Renal cortex interstitium (tissue), 11 donors: ENCODE measurements around the gene PSEN1. TPM values are rescaled to one million over a fixed set of nuclear protein-coding genes. Genes with fewer than 3 reads are reported as not detected.

Source experiments
- DNase-seq, 11 donors: peaks; one replicate each; pipeline ENCODE4 v3.0.0-alpha.2; 2013; ENCODE audit warnings: low read depth in 9 of 11, low spot score in 4 of 11; ENCODE audit errors: extremely low read depth in 1 of 11
- polyA plus RNA-seq, 3 donors: library from polyadenylated mRNA; unstranded; fragments of 120-200 nt; gene quantifications; one replicate each; pipeline ENCODE4 v1.2.1, GENCODE V29; 2013; ENCODE audit not compliant: insufficient read length in 3 of 3

PSEN1 gene
- polyA plus RNA-seq, 3 donors = 67.9 to 74.1 (median 68.4) TPM

DNA sequence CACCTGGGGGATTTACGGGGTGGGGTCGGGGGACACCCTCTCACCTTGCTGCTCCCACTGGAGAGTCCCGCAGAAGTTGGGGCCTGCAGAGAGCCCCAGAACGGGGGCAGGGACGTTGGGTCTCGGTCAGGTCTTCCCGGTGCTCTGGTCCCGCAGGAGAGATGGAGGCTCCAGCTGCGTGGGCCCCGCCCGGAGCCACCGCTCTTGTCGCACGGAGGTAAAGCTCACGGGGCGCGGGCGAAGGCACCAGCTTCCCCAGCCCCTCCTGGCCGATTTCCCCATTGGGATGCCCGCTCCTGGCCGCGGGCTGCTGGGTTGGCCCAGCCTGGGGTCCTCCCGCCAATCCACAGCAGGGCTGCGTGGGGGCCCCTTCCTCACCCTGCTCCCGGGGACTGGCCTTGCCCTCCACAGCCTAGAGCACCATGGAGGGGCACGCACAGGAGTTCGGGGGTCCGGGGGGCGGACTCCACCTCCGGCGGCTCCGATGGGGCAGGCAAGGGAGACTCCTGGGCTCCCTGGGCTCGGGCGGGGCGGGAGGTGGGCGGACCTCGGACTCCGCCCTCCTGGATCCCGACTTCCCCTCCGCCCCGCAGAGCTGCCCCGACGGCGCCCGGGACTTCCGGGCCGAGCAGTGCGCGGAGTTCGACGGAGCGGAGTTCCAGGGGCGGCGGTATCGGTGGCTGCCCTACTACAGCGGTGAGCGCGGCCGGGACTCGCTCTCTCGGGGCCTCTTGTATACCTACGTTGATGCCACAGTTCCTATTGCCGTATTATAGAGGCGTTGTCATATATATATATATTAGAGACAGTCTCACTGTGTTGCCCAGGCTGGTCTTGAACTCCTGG lies 109.4 kb downstream of the PSEN1 start:
- DNase-seq = no peak

DNA sequence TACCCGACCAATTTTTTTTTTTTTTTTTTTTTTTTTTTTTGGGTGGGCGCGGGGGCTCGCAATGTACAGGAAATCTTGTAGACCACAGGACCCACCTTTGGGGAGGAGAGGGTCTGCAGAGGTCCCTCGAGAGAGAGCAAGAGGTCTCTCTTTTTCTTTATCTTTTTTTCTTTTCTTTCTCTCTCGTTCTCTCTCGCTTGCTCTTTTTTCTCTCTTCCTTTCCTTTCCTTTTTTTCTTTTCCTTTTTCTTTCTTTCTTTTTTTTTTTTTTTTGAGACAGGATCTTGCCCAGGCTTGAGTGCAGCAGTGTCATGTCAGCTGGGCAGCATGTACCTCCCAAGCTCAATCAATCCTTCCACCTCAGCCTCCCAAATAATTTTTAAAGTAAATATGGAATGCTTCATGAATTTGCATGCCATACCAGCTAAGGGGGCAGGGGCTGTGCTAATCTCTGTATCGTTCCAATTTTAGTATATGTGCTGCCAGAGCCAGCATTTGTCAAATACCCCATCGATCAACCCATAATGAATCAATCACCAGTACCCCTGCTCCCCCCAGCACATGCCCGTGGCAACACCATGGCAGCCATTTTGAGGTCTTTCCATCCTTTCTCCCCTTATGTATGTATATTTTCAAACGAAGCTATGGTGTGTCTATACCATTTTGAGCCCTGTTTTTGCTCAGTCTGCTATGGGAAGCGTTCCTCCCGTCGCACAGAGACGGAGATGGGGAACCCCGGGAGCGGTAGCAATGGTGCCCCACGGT lies 110.3 kb downstream of the PSEN1 start:
- no peak for DNase-seq

DNA sequence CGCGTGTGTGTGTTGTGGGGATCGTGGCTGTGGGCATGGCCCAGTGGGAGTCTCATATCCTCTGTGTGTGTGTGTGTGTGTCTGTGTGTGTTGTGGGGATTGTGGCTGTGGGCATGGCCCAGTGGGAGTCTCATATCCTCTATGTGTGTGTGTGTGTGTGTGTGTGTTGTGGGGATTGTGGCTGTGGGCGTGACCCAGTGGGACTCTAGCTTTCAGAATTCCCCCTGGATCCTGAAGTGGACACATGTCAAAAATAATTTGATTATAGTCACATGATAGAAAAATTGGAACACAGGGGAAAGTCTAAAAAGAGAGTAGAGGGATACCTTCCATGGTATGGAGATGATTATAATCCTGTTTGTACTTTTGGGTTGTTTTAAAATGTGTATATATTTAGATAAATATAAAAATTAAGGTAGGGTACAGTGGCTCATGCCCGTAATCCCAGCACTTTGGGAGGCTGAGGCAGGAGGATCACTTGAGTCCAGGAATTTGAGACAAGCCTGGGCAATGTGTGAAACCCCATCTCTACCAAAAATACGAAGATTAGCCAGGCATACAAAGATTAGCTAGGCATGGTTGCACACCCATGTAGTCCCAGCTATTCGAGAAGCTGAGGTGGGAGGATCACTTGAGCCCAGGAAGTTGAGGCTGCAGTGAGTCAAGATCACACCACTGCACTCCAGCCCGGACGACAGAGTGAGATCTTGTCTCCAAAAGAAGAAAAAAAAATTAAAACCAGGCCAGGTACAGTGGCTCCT lies 112.0 kb downstream of the PSEN1 start:
- DNase-seq = no peak

DNA sequence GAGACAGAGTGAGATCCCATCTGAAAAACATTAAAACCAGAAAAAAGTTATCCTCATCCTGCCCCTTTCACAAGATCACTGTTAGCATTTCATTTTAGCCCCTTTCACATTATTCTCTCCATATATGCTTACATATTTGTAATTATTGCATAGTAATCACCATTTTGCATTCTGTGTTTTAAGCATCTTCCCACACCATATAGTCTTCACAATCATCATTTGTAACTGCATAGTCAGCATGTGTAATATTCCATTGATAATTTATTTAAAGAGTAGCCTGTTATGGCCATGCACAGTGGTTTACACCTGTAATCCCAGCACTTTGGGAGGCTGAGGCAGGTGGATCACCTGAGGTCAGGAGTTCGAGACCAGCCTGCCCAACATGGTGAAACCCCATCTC lies 112.8 kb downstream of the PSEN1 start:
- DNase-seq = no peak

DNA sequence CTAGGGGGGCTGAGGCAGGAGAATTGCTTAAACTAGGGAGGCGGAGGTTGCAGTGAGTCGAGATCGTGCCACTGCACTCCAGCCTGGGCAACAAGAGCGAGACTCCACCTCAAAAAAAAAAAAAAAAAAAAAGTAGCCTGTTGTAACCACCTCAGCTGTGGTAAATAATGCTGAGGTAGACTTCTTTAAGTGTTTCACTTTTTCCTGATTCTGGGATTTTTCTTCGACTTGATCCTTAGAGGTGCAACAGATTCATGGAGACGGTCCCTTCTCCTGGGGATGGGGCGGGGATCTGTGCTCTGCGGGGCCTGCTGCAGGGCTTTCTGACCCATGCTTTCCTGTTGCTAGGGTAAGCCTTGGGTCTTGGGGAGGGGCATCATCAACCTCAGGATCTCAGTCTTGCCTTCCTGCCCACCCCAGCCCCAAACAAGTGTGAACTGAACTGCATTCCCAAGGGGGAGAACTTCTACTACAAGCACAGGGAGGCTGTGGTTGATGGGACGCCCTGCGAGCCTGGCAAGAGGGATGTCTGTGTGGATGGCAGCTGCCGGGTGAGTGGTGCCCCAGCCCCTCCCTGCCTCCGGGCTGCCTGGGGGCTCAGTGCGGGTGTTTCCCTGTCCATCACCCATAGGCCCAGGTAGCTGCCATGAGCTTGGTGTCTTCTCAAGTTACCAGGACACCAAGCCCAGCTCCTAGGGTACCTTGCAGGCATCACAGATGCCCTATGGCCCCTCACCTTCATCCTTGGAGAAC lies 113.4 kb downstream of the PSEN1 start:
- no peak for DNase-seq

DNA sequence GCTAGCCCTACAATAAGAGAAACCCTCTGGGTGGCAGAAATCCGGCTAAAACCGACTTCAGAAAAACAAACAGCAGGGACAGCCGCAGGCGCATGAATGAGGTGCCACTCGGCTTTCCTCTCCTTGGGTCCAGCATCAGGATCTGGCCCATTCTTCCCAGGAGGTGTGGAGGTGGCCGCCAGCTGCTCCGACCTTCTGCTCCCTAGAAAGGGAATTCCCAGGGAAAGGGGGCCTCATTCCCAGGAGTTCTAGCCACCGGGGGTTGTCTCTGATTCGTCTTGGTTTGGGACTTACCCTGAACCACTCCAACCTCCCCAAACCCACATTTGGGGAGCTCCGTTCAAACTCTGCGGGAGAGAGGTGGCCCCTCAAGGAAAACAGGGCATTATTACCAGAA lies 114.0 kb downstream of the PSEN1 start:
- DNase-seq = no peak

DNA sequence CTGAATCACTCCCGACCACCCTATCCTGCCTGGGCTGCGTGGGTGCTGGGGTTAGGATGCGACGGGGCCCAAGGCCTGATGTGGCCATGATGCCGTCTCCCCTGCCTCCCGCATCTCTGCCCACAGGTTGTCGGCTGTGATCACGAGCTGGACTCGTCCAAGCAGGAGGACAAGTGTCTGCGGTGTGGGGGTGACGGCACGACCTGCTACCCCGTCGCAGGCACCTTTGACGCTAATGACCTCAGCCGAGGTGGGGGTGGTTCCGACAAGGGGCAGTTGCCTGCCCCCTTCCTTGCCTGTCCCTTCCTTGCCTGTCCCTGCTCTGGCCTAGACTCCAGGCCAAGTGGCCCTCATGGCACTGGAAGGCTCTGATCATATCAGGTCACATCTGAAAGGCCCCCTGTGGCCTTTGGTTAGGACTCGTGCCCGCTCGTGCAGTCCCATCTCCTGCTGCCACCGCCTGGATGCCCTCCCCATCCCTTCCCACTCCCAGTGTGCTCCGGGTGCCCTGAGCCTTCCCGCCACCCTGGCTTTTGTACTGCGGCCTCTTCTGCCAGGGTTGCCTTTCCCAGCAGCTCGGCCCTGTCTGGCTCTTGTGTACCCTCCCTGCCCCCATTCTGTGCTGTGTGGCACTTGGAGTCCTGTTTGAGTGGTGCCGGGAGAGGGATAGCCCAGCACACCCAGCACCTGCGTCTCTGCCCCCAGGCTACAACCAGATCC lies 114.6 kb downstream of the PSEN1 start:
- no peak for DNase-seq

DNA sequence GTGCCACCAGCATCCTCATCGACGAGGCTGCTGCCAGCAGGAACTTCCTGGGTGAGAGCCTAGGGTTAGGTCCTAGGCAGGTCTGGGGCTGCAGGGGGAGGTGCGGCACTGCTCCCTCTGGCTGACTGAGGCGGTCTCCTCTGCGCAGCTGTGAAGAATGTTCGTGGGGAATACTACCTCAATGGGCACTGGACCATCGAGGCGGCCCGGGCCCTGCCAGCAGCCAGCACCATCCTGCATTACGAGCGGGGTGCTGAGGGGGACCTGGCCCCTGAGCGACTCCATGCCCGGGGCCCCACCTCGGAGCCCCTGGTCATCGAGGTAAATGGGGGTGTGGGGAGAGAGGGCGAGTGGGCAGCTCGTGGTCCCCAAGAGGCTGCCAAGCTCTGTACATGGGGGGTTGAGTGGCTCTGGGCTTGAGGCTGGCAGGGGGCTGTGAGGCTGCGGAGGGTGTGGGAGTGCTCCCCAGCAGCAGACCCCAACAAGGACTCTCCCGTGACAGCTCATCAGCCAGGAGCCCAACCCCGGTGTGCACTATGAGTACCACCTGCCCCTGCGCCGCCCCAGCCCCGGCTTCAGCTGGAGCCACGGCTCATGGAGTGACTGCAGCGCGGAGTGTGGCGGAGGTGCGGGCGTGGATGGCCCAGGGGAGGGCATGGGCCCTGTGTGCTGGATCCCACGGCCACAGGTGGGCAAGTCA lies 115.4 kb downstream of the PSEN1 start:
- DNase-seq = no peak

DNA sequence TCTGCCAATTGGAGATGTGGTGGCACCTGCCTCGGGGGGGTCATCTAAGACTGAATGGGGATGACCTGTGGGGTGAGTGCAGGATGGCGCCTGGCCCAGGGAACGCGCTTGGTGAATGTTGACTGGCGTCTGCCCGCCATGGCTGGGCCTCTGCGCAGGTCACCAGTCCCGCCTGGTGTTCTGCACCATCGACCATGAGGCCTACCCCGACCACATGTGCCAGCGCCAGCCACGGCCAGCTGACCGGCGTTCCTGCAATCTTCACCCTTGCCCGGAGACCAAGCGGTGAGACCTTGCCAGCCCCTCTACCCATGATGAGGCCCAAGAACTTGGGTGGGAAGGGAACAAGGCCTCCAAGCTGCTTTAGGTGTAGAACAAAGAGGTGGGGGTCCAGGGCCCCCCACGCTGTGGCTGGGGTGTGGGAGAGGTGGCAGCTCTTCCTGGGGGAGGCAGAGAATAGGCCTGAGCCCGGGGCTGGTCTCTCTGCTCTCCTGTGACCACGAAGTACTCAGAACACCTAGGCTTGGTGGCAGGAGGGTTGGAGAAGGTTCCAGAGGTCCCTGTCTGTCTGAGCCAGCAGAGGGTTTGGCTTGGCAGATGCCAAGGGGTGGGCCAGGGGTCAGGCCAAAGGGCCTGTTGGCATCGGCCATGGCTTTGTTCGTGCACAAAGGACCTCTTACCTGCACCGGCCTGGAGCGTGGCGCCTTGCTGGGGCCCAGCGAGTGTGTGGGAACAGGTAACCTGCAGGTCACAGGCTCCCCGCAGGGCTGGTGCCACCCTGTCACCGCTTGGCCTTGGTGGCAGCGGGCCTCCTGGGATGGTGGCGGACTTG lies 116.4 kb downstream of the PSEN1 start:
- no peak for DNase-seq

DNA sequence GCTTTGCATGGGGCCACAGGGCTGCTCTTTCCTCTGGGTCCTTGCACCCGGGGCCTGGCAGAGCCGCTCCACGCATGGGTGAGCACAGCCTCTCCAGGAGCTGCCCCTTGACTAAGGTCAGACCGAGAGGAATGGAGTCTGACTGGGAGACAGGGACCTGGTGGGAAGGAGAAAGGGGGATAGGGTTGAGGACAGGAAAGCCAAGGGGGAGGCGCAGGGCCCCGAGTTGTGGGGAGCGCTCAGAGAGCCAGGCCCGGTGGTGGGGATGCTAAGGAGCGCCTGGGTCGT lies 117.0 kb downstream of the PSEN1 start:
- no peak for DNase-seq

DNA sequence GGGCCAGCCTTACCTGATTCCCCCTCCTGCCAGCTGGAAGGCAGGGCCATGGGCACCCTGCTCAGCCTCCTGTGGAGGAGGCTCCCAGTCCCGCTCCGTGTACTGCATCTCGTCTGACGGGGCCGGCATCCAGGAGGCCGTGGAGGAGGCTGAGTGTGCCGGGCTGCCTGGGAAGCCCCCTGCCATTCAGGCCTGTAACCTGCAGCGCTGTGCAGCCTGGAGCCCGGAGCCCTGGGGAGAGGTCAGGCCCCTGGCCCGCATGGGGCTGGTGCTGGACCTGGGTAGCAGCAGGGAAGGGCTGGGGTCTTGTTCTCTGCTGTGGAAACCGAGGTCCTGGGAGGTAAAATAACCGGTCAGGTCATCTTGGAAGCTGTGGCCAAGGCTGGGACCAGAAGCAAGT lies 117.4 kb downstream of the PSEN1 start:
- DNase-seq = no peak

DNA sequence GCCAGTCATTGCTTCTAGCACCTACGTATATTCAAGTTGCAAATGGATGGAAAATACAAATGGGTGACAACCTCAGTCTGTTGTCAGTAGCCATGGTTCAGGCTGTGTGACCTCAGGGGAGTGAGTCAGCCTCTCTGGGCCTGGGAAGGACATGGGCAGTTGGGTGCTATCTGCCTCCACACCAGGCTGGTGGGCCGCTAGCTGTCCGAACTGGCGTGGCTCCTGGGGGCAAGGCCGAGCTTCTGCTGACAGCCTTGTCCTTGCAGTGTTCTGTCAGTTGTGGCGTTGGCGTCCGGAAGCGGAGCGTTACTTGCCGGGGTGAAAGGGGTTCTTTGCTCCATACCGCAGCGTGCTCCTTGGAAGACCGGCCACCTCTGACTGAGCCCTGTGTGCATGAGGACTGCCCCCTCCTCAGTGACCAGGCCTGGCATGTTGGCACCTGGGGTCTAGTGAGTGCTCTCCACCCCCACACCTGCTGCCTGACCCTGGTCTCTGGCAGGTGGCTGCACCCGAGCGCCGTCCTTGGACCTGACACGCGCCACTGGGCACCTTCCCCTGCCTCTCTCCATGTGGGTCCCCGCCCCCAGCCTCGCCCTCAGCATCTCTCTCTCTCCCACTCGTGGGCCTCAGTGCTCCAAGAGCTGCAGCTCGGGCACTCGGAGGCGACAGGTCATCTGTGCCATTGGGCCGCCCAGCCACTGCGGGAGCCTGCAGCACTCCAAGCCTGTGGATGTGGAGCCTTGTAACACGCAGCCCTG lies 118.1 kb downstream of the PSEN1 start:
- DNase-seq = no peak

DNA sequence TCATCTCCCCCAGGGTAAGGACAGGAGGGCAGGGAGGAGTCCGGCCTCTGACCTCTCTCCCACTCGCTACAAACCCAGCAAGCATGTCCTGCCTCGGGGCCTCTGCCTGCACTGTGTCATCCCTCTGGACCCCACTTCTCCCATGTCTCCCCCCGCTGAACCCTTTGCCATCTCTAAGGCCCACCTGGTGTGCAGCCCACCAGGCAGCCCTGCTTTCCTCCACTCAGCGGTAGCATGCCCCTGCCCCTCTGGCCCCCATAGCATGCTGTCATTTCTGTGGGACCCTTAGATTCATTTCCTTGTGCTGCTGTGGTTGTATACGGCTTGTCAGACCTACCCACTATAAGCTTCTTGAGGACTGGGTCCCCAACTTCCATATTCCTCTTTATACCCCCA lies 118.7 kb downstream of the PSEN1 start:
- DNase-seq = no peak

DNA sequence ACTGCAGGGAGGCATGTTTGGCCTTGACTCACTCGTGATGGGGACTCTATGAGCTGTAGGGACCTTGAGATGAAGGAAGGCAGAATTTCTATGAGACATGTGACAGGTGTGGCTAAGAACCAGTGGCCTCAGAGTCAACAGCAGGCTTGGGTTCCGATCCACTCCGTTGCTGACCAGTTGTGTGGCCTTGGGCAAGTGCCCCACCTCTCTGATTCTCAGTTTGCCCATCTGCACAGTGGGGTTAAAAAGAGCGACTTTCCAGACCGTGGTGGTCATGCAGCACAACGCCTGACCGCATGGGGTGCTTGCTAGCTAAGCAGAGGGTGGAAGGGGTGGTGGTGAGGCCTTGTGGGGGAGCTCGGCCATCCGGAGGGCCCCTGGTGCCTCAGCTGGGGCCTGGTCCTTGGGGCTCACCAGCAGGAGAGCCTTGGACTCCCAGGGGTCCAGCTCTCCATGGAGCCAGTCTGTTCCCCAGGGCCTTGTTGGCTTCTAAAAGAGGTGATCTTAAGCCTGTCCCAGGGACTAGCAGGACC lies 119.5 kb downstream of the PSEN1 start:
- no peak for DNase-seq

DNA sequence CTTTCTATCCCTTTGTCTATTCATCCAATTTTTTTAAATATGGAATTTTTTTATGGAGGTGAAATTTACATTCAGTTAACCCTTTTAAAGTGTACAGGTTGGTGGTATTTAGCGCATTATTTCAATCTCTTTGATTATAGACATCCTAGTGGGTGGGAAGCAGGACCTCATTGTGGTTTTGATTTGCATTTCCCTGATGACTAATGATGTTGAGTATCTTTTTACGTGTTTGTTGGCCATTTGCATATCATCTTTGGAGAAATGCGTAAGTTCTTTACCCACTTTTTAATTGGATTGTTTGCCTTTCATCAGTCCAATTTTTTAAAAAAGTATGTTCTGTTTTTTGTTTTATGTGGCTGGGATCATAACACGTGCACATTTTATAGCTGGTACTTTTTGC lies 121.8 kb downstream of the PSEN1 start:
- DNase-seq = no peak

DNA sequence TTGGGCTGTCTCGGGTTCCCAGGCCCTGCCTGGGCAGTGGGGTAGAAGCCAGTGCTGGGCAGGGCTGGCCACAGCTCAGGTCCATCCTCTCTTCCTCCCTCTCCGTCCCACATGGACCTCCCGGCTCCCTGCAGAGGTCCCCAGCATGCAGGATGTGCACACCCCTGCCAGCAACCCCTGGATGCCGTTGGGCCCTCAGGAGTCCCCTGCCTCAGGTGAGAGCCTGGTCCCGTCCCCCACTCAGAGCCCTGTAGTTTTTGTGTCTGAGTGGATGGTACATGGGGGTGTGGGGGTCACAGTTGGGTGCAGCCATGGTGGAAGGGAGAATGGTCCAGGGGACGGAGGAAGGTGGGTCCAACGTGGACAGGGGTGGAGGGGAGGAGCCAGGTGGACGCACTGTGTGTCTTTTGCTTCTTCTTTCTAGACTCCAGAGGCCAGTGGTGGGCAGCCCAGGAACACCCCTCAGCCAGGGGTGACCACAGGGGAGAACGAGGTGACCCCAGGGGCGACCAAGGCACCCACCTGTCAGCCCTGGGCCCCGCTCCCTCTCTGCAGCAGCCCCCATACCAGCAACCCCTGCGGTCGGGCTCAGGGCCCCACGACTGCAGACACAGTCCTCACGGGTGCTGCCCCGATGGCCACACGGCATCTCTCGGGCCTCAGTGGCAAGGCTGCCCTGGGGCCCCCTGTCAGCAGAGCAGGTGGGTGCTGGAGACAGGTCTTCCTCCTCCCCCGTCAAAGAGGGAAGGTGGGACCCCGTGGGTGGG lies 122.7 kb downstream of the PSEN1 start:
- DNase-seq = no peak
